ENCODE data around the gene CLIC4.

GRCh38 chr1:24825174-24825573, 79.9 kb downstream of the CLIC4 start:
- TF ChIP-seq SUZ12 (IDR thresholded peaks at IDR 0.05; ENCODE audit: extremely low read depth, insufficient read depth, insufficient read length) (no peak), YY1 (IDR thresholded peaks at IDR 0.05; ENCODE audit: insufficient read depth, insufficient read length) (no peak)

All from NT2/D1 (cell line).